ENCODE data around the gene TTYH3.

GRCh38 chr7:2661602-2662272 lies 30.0 kb downstream of the TTYH3 start:
- TF ChIP-seq CTCF (IDR thresholded peaks at IDR 0.05) (no peak), POLR2A (IDR thresholded peaks at IDR 0.05) (no peak)

Measured in uterus (tissue), 2 donors.